Measurements from ENCODE around the gene ICAM5.

- no peak for TF ChIP-seq YY1 (IDR thresholded peaks at IDR 0.05; ENCODE audit: insufficient read depth, insufficient read length)
- no peak for TF ChIP-seq SUZ12 (IDR thresholded peaks at IDR 0.05; ENCODE audit: extremely low read depth, insufficient read depth, insufficient read length)
- no peak for TF ChIP-seq ZNF274 (IDR thresholded peaks at IDR 0.05; ENCODE audit: low read depth, low read length)
These were observed 44.4 kb upstream of the ICAM5 start for GRCh38 chr19:10245189-10245939.

Data from NT2/D1 (cell line).